GM19238 (cell line): ENCODE results near the gene TNNC2.
"Not testable (repeated sequence)": the region's sequence is repeated elsewhere in the genome, so short reads cannot be mapped to it uniquely, and the experiment has no call there.

Source experiments
- DNase-seq: peaks from one replicate; pipeline ENCODE4 v3.0.0; 2011; ENCODE audit warnings: low spot score; ENCODE audit not compliant: insufficient read length

TNNC2 gene

DNA sequence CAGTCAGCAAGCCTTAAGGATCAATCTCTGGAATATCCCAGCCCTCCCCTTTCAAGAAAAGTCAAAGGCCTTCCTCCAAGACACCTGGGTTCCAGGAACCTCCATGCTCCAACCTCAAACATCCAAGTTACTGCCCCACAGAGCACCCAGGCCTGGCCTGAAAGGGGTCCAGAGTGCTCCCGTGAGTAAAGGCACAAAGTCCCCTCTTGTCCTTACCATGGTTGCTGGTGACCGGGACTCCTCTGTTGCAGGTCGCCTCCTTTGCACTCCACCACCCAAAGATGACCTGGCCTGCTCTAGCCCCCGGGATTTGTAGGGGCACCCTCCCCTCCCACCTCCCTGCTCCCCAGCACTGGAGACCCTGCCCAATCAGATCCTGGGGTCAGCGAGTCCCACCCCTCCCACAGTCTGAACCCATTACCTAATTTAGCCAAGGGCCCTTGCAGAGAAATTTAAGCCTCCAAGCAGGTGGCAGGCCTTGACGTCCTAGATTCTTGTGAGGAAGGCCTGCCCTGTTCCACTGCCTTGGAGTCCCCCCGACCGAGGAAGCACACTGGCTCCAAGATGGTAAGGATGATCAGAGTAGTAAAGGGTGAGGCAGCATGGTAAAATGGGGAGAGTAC is at the start of gene TNNC2:
Gene TNNC2 (minus strand): TSS at position 283 of the 623 bp plus-strand sequence. CDS start 64 bp downstream, at position 219.
- no peak for DNase-seq

DNA sequence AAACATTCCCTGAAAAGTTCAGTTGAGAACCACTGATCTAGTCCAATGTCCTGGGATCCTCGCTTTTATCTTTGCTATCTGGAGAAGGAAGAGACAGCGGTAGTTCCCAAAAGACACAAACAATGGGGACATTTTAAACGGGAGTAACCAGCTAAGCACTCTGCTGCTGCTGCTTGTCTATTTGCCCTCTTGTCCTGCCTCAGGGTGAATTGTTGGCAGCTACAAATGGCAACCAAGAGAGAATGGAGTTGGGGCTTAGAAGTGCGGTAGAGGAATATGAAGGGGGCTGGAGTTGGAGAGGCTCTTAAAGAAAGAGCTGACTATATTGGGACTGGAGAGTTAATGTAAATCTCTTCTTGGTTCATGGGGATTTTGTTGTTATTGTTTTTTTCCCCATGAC is 47.5 kb upstream of the TNNC2 start:
- DNase-seq: no peak

DNA sequence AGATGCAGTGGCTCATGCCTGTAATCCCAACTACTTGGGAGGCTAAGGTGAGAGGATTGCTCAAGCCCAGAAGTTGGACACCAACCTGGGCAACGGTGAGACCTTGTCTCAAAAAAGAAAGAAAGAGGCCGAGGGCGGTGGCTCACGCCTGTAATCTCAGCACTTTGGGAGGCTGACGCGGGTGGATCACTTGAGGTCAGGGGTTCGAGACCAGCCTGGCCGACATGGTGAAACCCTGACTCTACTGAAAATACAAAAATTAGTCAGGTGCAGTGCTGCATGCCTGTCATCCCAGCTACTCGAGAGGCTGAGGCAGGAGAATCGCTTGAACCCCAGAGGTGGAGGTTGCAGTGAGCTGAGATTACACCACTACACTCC is 47.0 kb upstream of the TNNC2 start:
- DNase-seq: not testable (repeated sequence)

DNA sequence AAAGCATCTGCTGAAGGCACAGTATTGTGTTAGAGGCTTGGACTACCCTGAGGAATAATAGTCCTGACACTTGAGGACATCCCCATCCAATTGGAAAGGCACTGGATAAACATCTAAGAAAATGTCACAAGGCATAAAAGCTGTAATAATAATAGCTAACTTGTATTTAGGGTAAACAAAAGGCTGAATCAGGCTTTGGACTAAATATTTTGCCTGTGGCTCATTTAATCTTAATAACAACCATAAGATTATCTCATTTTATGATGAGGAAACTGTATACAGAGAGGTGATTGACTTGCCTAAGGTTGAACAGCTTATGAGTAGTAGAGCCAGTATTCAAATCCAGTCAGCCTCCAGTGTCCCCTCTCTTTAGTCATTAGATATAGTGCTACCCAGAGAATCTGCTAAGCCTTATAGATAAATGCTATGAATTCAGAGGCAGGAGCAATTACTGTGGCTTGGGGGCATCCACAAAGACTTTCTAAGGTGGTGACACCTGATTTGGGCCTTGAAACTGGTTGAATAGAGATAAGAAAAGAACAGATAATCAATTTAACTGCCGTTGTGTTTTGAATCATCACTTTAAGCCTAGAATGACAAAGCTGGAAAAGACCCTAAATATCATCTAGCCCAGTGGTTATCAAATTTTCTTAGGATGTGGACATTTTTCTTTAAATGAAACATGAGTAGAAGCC is 46.4 kb upstream of the TNNC2 start:
- no peak for DNase-seq

DNA sequence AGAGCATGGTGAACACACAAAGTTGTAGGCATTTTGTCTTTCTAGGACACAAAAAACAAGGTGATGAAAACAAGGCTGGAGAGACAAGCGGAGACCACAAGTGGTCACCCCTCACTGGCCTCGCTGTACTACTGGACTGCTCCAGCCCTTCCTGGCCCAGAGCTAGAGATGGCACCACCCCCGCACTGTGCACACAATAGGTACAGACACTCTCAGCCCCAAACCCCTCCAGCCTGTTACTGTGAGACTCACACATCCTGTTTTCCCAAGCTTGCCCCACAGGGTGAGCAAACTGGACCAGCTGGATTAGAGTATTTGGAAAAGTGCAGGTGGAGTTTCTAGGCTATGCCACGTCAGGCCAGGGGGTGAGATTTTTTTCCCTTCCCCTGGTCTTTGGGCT is 45.5 kb upstream of the TNNC2 start:
- no peak for DNase-seq

DNA sequence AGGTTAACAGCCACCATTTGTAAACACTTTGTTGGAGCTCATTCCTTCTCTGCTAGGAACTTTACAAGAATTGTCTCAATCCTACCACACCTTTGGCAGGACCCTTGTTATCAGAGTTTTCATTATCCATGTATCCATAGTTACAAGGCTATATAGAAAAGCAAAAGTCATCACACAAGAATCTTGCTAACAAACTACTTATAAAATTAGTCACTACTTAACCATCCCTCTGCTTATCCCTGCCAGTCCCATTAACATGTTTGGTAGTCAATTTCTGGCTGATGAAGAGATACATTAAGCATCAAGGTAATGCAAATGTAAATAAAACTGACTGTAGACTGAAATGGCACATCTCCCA is 40.7 kb upstream of the TNNC2 start:
- DNase-seq: no peak

DNA sequence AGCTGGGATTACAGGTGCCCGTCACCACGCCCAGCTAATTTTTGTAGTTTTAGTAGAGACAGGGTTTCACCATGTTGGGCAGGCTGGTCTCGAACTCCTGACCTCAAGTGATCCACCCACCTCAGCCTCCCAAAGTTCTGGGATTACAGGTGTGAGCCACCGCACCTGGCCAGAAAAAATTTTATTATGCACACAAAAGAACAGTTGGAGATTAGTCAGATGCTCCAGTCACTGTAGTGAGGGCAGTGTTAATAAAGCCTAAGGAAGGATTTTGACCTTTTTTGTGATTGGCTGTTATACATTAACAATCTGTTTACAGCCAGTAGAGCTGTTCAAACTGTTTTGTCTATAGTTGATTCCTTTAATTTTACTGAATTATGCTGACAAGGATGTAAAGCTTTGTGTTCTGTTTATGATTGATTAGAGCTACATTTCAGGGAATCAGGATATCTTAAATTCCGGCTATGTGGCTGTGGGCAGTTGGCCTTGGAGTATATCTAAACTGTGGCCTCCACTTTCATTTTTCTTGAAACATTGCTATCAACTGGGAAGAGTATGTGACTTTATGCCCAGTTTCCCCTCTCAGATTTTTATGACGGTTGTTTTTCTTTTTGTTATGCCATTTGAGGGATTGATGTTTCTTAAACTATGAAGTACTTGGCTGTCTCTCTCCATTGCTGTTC is 40.2 kb upstream of the TNNC2 start:
- DNase-seq: no peak

DNA sequence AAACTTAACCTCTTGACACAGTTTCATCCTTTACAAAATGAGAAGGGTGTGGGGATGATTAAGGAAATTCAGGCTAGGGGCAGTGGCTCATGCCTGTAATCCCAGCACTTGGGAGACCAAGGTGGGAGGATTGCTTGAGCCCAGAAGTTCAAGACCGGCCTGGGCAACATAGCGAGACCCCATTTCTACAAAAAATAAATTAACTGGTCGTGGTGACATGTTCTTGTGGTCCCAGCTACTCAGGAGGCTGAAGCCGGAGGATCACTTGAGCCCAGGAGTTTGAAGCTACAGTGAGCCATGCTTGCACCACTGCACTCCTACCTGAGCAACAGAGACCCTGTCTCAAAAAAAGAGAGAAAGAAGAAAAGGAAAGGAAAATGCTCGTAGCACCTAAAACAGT is 39.3 kb upstream of the TNNC2 start:
- DNase-seq: no peak

DNA sequence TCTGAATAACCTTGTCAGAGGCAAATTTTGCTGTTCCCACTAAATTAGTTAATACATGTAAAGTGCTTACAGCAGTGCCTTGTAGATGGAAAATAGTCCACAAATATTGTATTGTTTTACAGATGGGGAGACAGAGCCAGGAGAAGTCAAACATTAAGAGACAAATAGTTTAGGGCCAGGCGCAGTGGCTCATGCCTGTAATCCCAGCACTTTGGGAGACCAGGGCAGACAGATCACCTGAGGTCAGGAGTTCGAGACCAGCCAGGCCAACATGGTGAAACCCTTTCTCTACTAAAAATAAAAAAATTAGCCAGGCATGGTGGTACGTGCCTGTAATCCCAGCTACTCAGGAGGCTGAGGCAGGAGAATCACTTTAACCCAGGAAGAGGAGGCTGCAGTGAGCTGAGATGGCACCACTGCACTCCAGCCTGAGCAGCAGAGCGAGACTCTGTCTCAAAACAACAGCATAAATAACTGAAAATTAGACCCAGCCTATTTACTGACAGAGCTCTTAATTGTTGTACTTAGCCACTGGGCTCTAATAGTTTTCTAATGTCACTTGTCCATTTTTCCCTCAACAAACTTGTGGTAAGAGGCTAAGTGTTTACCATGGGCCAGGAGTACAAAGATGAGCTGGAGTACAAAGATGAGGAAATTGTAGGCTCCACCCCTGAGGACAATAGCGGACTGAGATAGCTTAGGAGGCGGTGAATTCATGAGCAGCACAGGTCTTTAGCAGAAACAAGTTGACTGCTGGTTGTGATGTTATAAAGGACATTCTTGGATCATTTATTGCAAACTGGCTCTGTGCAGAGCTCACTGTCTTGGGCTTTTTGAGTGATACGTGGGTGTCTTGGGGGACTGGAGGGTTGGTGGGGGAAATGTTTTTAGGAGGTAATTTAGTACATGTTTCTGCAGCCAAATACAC is 36.7 kb upstream of the TNNC2 start:
- no peak for DNase-seq

DNA sequence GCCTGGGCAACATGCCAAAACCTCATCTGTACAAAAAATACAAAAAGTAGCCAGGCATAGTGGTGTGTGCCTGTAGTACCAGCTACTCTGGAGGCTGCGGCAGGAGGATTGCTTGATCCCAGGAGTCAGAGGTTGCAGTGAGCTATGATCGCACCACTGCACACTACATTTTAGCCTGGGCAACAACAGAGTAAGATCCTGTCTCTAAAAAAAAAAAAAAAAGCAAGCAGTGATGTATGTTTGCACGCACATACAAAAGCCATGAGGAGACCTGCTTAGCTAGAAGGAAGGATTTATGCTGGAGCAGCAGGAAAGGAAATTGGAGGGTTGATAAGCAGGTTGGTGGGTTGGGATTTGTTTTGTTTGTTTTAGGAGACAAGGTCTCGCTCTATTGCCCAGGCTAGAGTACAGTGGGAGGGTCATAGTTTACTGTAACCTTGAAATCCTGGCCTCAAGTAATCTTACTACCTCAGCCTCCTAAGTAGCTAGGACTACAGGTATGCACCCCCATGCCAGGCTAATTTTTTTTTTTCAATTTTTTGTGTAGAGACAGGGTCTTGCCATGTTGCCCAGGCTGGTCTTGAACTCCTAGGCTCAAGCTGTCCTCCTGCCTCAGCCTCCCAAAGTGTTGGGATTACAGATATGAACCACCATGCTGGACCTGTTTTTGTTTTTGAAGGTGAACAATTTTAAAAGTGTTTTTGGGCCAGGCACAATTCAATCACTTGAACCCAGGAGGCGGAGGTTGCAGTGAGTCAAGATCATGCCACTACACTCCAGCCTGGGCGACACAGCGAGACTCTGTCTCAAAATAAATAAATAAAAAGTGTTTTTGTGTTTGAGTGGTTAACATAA is 34.3 kb upstream of the TNNC2 start:
- no peak for DNase-seq

DNA sequence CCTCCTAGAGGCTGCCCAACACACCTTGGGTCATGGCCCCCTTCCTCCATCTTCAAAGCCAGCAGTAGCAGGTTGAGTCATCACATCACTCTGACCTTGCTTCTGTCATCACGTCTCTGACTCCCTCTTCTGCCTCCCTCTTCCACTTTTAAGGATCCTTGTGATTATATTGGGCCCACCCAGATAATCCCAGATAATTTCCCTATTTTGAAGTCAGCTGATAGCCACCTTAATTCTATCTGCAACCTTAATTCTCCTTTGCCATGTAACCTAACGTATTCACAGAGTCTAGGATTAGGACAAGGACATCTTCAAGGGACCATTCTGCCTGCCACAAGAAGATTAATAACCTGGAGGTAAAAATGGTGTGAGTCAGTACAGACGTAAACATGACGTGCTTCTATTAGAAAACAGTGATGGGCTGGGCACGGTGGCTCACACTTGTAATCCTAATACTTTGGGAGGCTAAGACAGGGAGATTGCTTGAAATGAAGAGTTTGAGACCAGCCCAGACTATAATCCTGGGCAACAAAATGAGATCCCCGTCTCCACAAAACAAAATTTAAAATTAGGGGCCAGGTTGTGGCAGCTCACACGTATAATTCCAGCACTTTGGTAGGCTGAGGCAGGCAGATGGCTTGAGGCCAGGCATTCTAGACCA is 33.6 kb upstream of the TNNC2 start:
- DNase-seq: no peak

DNA sequence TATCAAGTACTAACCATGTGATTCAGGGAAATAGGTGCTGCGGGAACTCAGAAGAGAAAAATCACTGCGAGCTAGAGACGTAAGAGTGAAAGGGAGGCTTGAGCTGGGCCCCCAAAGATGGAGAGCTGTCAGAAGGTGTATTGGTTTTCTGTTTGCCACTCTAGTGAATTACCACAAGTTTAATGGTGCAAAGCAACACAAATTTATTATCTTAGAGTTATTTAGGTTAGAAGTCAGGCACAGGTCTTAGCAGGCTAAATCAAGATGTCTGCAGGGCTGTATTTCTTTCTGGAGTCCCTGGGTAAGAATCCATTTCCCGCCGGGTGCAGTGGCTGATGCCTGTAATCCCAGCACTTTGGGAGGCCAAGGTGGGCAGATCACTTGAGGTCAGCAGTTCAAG is 32.8 kb upstream of the TNNC2 start:
- DNase-seq: no peak

DNA sequence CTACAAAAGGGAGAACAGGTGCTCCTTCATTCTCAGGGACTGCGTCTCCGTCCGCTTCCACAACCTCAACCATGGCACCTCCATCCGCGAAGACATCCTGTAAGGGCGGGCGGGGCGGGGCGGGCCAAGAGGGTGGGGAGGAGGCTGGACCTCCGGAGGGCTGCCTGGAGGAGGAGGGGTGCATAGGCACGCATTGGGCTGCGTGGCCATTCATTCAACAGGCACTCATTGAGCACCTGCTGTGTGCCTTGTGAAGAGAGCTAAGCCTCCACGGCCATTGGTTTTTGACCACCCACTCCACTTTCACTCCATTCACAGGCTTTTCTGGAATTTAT is 30.7 kb upstream of the TNNC2 start:
- peak; percentile 70 for DNase-seq

DNA sequence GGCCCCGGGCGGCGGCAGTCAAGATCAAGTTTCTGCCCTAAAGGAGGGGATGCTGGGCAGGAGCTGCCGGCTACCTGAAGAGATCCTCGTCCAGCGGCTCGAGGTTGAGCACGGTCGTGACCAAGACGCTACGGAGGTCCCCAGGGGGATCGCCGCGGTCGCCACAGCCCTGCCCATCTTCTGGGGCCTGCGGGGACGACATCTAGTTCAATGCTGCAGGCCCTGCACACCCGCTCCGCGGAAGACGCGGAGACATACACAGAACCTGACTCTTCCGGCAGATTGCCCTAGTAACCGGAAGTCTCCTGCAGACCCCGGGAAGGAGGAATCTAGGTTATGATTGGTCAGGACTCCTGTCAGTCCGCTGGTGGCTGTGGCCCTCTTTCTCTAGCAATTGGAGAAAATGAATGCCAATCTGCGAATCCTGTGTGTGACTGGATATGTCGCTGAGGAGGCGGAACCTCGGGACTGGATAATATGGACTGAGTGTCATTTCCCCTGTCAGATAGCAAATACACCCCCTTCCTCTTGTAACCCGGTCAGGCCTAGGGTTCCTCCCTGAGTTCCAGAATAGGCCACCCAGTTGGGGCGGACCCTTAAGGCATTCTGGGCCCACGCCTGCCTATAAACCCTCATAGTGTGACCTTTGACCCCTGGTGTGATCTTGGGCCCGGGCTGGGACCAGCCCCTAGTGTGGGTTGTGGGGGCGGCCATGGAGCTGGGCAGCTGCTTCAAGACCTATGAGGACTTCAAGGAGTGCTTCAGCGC is 30.2 kb upstream of the TNNC2 start, which contains the start of the genes ACOT8 and ZSWIM3:
Gene ACOT8 (minus strand): TSS at position 279 of the 768 bp plus-strand sequence. CDS start 77 bp downstream, at position 202.
Gene ZSWIM3 (plus strand): TSS at position 501 of the 768 bp plus-strand sequence. CDS start 212 bp downstream, at position 713.
- DNase-seq: peak; percentile 98

DNA sequence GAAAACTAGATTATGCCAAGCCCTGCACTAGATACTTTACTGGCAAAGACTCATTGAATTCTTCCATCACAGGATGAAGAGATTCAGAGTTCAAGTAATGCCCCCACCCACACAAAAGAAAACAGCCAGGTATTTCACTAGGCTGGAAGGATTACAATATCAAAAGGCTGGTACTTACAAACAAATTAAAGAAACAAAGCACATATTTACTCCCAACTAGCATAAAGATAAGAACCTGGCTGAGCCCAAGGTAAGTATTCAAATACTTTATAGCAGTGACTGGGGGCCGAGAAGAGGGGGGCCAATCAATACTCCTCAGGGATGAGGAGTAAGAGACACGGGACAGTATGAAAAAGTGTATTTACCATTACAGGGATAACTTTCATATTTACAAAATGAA is 26.4 kb upstream of the TNNC2 start:
- no peak for DNase-seq

DNA sequence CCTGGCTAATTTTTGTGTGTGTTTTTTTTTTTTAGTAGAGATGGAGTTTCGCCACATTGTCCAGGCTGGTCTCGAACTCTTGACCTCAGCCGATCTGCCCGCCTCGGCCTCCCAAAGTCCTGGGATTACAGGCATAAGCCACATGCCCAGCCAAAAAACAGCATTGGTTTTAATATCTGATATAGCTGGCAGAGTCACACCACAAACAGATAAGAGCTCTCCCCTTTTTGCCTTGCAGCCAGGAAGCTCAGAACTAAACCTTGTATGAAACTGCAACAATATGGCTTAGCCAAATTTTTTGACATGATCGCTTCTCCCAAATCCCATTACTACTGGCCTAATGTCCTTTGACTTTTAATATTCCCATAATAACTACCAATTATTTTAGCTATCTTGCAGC is 25.2 kb upstream of the TNNC2 start:
- no peak for DNase-seq

DNA sequence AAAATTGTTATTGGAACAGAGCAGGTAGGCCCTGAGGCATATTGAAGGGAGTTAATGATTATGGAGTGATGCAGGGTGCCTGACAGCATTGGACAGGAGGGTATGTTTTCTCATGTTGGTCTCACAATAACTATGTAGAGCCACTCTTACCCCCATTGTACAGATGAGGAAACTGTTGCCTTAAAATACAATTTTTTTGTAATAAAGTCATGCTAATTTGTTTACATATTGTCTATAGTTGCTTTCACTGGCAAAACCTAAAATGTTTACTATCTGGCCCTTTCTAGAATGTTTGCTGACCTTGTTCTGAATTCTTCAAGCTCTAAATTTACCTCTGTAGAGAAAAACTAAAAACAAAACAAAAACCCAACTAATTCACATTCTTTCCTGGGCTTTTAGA is 24.4 kb upstream of the TNNC2 start:
- DNase-seq: no peak

DNA sequence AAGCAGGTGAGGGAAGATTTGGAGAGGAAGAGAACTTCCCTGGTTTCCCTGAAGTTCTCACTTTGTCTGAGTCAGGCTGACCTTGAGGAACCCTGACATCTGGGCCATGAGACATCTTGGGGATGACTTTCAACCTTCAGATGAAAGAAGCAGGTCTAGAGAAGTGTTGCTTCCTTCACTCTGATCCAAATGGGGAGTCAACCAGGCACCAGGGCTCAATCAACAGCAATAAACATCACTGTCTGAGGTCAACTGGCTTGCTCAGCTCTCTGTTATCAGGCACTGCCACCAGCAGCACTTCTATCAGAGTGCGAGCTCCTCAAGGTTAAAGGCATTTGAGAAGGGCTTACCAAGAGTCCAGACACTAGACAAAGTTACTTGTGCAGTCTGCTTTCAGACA is 23.8 kb upstream of the TNNC2 start:
- no peak for DNase-seq

DNA sequence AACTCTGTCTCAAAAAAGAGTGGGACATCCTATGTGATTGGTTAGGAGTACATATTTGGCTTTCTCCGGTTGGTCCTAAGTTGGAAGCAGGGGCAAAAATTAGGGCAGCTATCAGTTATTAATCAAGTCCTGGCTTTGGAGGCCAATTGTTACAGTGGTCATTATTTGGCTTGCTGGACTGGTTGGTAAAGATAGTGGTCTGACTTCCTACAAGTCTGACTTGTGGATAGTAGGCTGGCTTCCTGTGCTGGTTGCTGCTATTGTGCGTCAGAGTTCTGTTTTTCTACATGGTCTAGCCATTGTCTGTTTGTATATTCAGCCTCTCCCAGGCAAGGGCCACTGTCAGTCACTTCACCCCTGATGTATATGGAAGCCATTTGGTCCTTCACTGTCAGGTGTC is 23.1 kb upstream of the TNNC2 start:
- no peak for DNase-seq
